Hepatocyte (in vitro differentiated cells): ENCODE measurements around the gene SLC12A8. TPM values are rescaled to one million over a fixed set of nuclear protein-coding genes. Genes with fewer than 3 reads are reported as not detected.

Source experiments
- DNase-seq: peaks from one replicate; pipeline ENCODE4 v3.0.0-alpha.2; 2016; ENCODE audit warnings: low spot score
- H2AFZ ChIP-seq: fragments of 200-600 bp; sonication (generic); 2 replicates; pipeline ENCODE4 v1.6.0; 2016; ENCODE audit warnings: antibody characterized with exemption, mild to moderate bottlenecking
- H3K27ac ChIP-seq: fragments of 200-600 bp; sonication (generic); 2 replicates; pipeline ENCODE4 v1.5.1; 2016; ENCODE audit warnings: mild to moderate bottlenecking
- H3K27me3 ChIP-seq: fragments of 200-600 bp; sonication (generic); 2 replicates; pipeline ENCODE4 v1.6.1; 2016
- H3K36me3 ChIP-seq: fragments of 200-600 bp; sonication (generic); replicated peaks from 2 replicates; pipeline ENCODE4 v1.5.1; 2016; ENCODE audit warnings: low read depth; ENCODE audit not compliant: insufficient read depth
- H3K4me1 ChIP-seq: fragments of 200-600 bp; sonication (generic); 2 replicates; pipeline ENCODE4 v1.5.1; 2016; ENCODE audit warnings: mild to moderate bottlenecking, moderate library complexity; ENCODE audit not compliant: insufficient read depth
- H3K4me2 ChIP-seq: fragments of 200-600 bp; sonication (generic); 2 replicates; pipeline ENCODE4 v1.6.0; 2016
- H3K4me3 ChIP-seq: fragments of 200-600 bp; sonication (generic); 2 replicates; pipeline ENCODE4 v1.5.1; 2016; ENCODE audit warnings: mild to moderate bottlenecking
- H3K79me2 ChIP-seq: fragments of 200-600 bp; sonication (generic); 2 replicates; pipeline ENCODE4 v1.6.0; 2017; ENCODE audit warnings: mild to moderate bottlenecking
- H3K9me2 ChIP-seq: fragments of 200-600 bp; sonication (generic); replicated peaks from 2 replicates; pipeline ENCODE4 v1.6.0; 2017; ENCODE audit warnings: mild to moderate bottlenecking; ENCODE audit not compliant: insufficient read depth
- H3K9me3 ChIP-seq: fragments of 200-600 bp; sonication (generic); 2 replicates; pipeline ENCODE4 v1.5.1; 2016; ENCODE audit warnings: low read depth, mild to moderate bottlenecking
- H4K20me1 ChIP-seq: fragments of 200-600 bp; sonication (generic); 2 replicates; pipeline ENCODE4 v1.6.0; 2016; ENCODE audit warnings: mild to moderate bottlenecking; ENCODE audit not compliant: insufficient read depth, poor library complexity, severe bottlenecking
- CTCF ChIP-seq: fragments of 200-600 bp; sonication (generic); IDR thresholded peaks from 2 replicates; pipeline ENCODE4 v1.5.1; 2016; ENCODE audit warnings: antibody characterized with exemption, mild to moderate bottlenecking; ENCODE audit not compliant: poor library complexity
- EZH2 ChIP-seq: fragments of 200-600 bp; sonication (generic); IDR thresholded peaks from 2 replicates; pipeline ENCODE4 v1.6.1; 2016; ENCODE audit warnings: antibody characterized with exemption, mild to moderate bottlenecking, borderline replicate concordance
- EZH2phosphoT487 ChIP-seq: fragments of 200-600 bp; sonication (generic); IDR thresholded peaks from one replicate; pipeline ENCODE4 v1.6.1; 2018; ENCODE audit warnings: antibody characterized with exemption, mild to moderate bottlenecking, low read depth, moderate library complexity; ENCODE audit not compliant: unreplicated experiment, severe bottlenecking
- WGBS: methylation state at CpG from one replicate; pipeline ENCODE4 v1.1.6; 2016; ENCODE audit warnings: low lambda C conversion rate; ENCODE audit errors: missing lambda C conversion rate; 5-methylcytosine and 5-hydroxymethylcytosine counted together
- polyA plus RNA-seq: library from polyadenylated mRNA; unstranded; fragments of >200 nt; fragmentation: Nextera tagmentation; extraction: Ambion mirVana; gene quantifications from 2 replicates; pipeline ENCODE4 v1.2.1, GENCODE V29; 2016
- total RNA-seq: library from RNA; depleted of rRNA; stranded (reverse); fragments of >200 nt; gene quantifications from 2 replicates; pipeline ENCODE4 v1.2.3, GENCODE V29; 2014

SLC12A8 gene
- total and polyA plus RNA-seq, 2 experiments from 2014 or later, result 18.9 to 20.0 TPM

DNA sequence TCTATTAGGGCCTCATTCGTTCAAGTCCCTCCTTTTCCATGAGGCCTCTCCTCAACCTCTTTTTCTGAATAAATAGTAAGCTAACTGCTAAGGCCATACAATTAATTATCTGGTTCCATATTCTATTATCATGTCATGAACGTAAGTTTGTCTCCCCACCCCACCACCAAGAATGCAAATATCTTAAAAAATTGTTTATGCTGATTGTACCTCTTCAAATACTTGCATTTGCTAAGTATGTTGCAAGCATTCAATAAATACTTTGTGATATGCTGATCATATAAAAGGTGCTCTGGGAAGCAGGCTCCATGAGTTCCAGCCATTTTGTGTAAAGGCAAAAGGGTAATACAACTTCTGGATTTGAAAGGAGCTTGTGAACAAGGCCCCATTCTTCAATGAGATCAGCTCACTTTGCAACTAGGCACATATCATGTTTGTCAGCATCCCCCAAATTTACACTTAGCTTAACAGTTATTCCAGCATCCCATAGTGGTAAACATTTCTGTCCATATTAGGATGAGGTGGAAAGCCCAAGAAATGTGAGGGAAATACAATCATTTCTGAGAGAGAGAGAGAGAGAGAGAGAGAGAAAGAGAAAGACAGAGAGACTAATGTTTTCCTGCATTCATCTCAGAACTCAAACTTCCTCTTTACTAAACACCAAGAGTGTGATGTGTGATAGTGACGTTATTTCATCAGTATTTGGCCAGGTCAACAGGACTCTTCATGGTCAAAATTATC is 33.2 kb downstream of the SLC12A8 start:
- H3K27ac ChIP-seq, result no peak overlapping the region
- DNase-seq, result no peak
- H3K9me3 ChIP-seq, result no peaks in the 10 kb centered on the region
- TF ChIP-seq CTCF (no peak), EZH2 (no peak), EZH2phosphoT487 (no peak)
- H3K4me1 ChIP-seq, result no peaks in the 10 kb centered on the region
- H3K36me3 ChIP-seq, result no peaks in the 10 kb centered on the region
- H2AFZ ChIP-seq, result no peak overlapping the region
- no peaks in the 10 kb centered on the region for H4K20me1 ChIP-seq
- H3K79me2 ChIP-seq, result no peaks in the 10 kb centered on the region
- WGBS, result 85% methylated on average over 3 of the region's 3 CpGs
- H3K9me2 ChIP-seq, result no peaks in the 10 kb centered on the region
- H3K4me3 ChIP-seq, result no peak overlapping the region
- no peak overlapping the region for H3K4me2 ChIP-seq
- H3K27me3 ChIP-seq, result no peaks in the 10 kb centered on the region

DNA sequence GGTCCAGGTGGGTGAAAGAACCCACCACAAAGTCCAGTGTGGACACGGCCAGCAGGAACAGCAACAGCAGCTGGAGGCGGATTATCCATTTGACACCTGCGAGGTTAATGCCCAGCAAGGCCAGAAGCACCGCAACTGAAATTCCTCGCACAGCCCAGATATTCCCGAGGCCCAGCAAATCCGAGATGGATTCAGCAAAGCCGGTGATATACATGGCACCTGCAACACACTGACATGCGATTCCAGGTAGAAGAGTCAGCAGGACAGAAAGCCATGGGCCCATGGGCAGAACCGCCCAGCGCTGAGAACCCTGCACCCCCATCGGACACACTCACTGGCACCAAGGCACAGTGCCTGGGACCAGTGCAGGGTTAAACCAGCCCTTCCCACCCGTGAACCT is 34.8 kb downstream of the SLC12A8 start:
- Histone ChIP-seq H2AFZ (no peak overlapping the region), H3K4me3 (no peak overlapping the region), H3K36me3 (no peaks in the 10 kb centered on the region), H3K27me3 (no peaks in the 10 kb centered on the region), H3K79me2 (no peaks in the 10 kb centered on the region), H4K20me1 (no peaks in the 10 kb centered on the region), H3K4me2 (no peak overlapping the region), H3K27ac (no peak overlapping the region), H3K4me1 (no peaks in the 10 kb centered on the region), H3K9me3 (no peaks in the 10 kb centered on the region), H3K9me2 (no peaks in the 10 kb centered on the region)
- no peak for DNase-seq
- no peak for TF ChIP-seq CTCF
- no peak for TF ChIP-seq EZH2phosphoT487
- no peak for TF ChIP-seq EZH2
- WGBS, result 97% methylated on average over 13 of the region's 13 CpGs

GRCh38 chr3:125175295-125176078 is 37.1 kb downstream of the SLC12A8 start:
- no peak overlapping the region for H3K4me2 ChIP-seq
- H3K36me3 ChIP-seq, result no peaks in the 10 kb centered on the region
- DNase-seq, result no peak
- H3K4me1 ChIP-seq, result no peaks in the 10 kb centered on the region
- H3K27ac ChIP-seq, result no peak overlapping the region
- no peaks in the 10 kb centered on the region for H3K9me2 ChIP-seq
- no peaks in the 10 kb centered on the region for H3K27me3 ChIP-seq
- H3K4me3 ChIP-seq, result no peak overlapping the region
- 88% methylated on average over 7 of the region's 7 CpGs for WGBS
- TF ChIP-seq CTCF (no peak), EZH2phosphoT487 (no peak), EZH2 (no peak)
- H3K9me3 ChIP-seq, result no peaks in the 10 kb centered on the region
- H2AFZ ChIP-seq, result no peak overlapping the region
- H4K20me1 ChIP-seq, result no peaks in the 10 kb centered on the region
- no peaks in the 10 kb centered on the region for H3K79me2 ChIP-seq
